MM.1S (cell line): ENCODE measurements around the gene ACTR1B.

Experiments used
- EZH2 ChIP-seq: fragments of 300-600 bp; sonication (generic); optimal IDR thresholded peaks from 2 replicates; pipeline ENCODE3; 2017; ENCODE audit warnings: low read depth, mild to moderate bottlenecking, antibody characterized with exemption, low read length, mixed read lengths
- EZH2phosphoT487 ChIP-seq: fragments of 300-600 bp; sonication (generic); IDR thresholded peaks from 2 replicates; pipeline ENCODE4 v1.6.1; 2018; ENCODE audit warnings: antibody characterized with exemption, low read length

- no peak for TF ChIP-seq EZH2
- TF ChIP-seq EZH2phosphoT487, result no peak
Observed at GRCh38 chr2:97663962-97664635, at the start of gene ACTR1B.
